CD4-positive, alpha-beta T cell (primary cell): ENCODE measurements around the gene GCC2. TPM values are rescaled to one million over a fixed set of nuclear protein-coding genes. Genes with fewer than 3 reads are reported as not detected.
A peak's percentile ranks its signal among the peaks of the same experiment; 100 is the strongest.

Experiments used
- ATAC-seq: fragments of 200-7000 bp; cut with Tn5 transposase; one replicate; pipeline ENCODE4 v1.10.0; 2022; ENCODE audit warnings: mild to moderate bottlenecking; ENCODE audit not compliant: poor library complexity
- CTCF ChIA-PET: fragments of 350-600 bp; sonication (Branson Sonifier 250); formaldehyde crosslinking; loops from one replicate; lab custom pipeline; 2021; ENCODE audit warnings: antibody characterized with exemption, inconsistent platforms; lab: Charles Lee
- POLR2A ChIA-PET: fragments of 350-600 bp; sonication (Branson Sonifier 250); formaldehyde crosslinking; loops from one replicate; lab custom pipeline; 2021; ENCODE audit warnings: antibody characterized with exemption, inconsistent platforms; lab: Charles Lee
- DNase-seq, 14 experiments: peaks; one replicate each; pipeline ENCODE4 v3.0.0-alpha.2; 2013 to 2020; ENCODE audit warnings: mixed read lengths in 2 of 14
- H3K27ac ChIP-seq, 2 donors: one replicate each; pipeline versions ENCODE4 v1.5.1 to v1.7.0; 2013; ENCODE audit warnings: low read length in 2 of 2, low read depth in 1 of 2, mild to moderate bottlenecking in 1 of 2
- H3K27me3 ChIP-seq, 2 experiments: 1 replicate in 1 of 2; 2 replicates in 1 of 2; pipeline versions ENCODE4 v1.6.1 to v1.7.0; 2013; ENCODE audit warnings: low read length in 2 of 2, control low read depth in 1 of 2, mild to moderate bottlenecking in 1 of 2, moderate library complexity in 1 of 2; ENCODE audit not compliant: insufficient read depth in 2 of 2, control insufficient read depth in 1 of 2
- H3K36me3 ChIP-seq: one replicate; pipeline ENCODE4 v1.6.1; 2013; ENCODE audit warnings: low read length, control low read depth; ENCODE audit not compliant: insufficient read depth
- H3K4me1 ChIP-seq: one replicate; pipeline ENCODE4 v1.6.1; 2013; ENCODE audit warnings: low read length, control low read depth; ENCODE audit not compliant: insufficient read depth
- H3K4me3 ChIP-seq: one replicate; pipeline ENCODE4 v1.5.1; 2013; ENCODE audit warnings: mild to moderate bottlenecking, low read length, moderate library complexity
- H3K9me3 ChIP-seq, 2 experiments: 1 replicate in 1 of 2; 2 replicates in 1 of 2; pipeline versions ENCODE4 v1.6.1 to v1.7.0; 2013; ENCODE audit warnings: low read length in 2 of 2, mild to moderate bottlenecking in 2 of 2, control low read depth in 1 of 2, moderate library complexity in 1 of 2; ENCODE audit not compliant: control insufficient read depth in 1 of 2, insufficient read depth in 1 of 2
- H3K27ac Mint-ChIP-seq: one replicate; pipeline ENCODE4 v1.8.0; 2020; ENCODE audit warnings: mixed read lengths
- H3K27me3 Mint-ChIP-seq: one replicate; pipeline ENCODE4 v1.8.0; 2021; ENCODE audit warnings: mixed read lengths
- H3K36me3 Mint-ChIP-seq: one replicate; pipeline ENCODE4 v1.8.0; 2021; ENCODE audit warnings: low read depth, mixed read lengths
- H3K4me1 Mint-ChIP-seq: one replicate; pipeline ENCODE4 v1.8.0; 2021; ENCODE audit warnings: low read depth, mixed read lengths
- H3K4me3 Mint-ChIP-seq: one replicate; pipeline ENCODE4 v1.8.0; 2020; ENCODE audit warnings: mild to moderate bottlenecking, mixed read lengths
- H3K9me3 Mint-ChIP-seq: one replicate; pipeline ENCODE4 v1.8.0; 2020; ENCODE audit warnings: mixed read lengths
- intact Hi-C, 2 experiments: fragments of 100-400 bp; cut with DNase I in 1 of 2; cut with micrococcal nuclease in 1 of 2; formaldehyde crosslinking; loops; one replicate each; pipeline versions ENCODE4 v1.15.1 to v1.9.0; 2023 to 2025; cut with DNase I, micrococcal nuclease
- polyA plus RNA-seq, 2 donors: library from polyadenylated mRNA; unstranded; fragments of 120-200 nt; gene quantifications; one replicate each; pipeline ENCODE4 v1.2.1, GENCODE V29; 2013
- total RNA-seq, 174 experiments: library from RNA in 2 of 174; stranded (reverse) in 2 of 174; gene quantifications; one replicate each; pipeline ENCODE4 v1.2.3 and lab custom pipeline; 2021 to 2026
- TF ChIP-seq, protein P1 (sequence below): fragments of 200-600 bp; IDR thresholded peaks from one replicate; pipeline ENCODE4 v1.8.0; 2022; ENCODE audit warnings: antibody characterized with exemption, mild to moderate bottlenecking

Gene GCC2, protein sequence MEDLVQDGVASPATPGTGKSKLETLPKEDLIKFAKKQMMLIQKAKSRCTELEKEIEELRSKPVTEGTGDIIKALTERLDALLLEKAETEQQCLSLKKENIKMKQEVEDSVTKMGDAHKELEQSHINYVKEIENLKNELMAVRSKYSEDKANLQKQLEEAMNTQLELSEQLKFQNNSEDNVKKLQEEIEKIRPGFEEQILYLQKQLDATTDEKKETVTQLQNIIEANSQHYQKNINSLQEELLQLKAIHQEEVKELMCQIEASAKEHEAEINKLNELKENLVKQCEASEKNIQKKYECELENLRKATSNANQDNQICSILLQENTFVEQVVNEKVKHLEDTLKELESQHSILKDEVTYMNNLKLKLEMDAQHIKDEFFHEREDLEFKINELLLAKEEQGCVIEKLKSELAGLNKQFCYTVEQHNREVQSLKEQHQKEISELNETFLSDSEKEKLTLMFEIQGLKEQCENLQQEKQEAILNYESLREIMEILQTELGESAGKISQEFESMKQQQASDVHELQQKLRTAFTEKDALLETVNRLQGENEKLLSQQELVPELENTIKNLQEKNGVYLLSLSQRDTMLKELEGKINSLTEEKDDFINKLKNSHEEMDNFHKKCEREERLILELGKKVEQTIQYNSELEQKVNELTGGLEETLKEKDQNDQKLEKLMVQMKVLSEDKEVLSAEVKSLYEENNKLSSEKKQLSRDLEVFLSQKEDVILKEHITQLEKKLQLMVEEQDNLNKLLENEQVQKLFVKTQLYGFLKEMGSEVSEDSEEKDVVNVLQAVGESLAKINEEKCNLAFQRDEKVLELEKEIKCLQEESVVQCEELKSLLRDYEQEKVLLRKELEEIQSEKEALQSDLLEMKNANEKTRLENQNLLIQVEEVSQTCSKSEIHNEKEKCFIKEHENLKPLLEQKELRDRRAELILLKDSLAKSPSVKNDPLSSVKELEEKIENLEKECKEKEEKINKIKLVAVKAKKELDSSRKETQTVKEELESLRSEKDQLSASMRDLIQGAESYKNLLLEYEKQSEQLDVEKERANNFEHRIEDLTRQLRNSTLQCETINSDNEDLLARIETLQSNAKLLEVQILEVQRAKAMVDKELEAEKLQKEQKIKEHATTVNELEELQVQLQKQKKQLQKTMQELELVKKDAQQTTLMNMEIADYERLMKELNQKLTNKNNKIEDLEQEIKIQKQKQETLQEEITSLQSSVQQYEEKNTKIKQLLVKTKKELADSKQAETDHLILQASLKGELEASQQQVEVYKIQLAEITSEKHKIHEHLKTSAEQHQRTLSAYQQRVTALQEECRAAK (N-terminal part only)
- total RNA-seq (100 to 1,000 TPM; 134 to 141 TPM), total RNA-seq (lab: John Stamatoyannopoulos, UW) (74.4 to 468 (median 287) reads per million in 172 experiments)
- 65.0 TPM for polyA plus RNA-seq (2013, experiment 1 of 2)
- polyA plus RNA-seq (2013, experiment 2 of 2), result 108 TPM

DNA sequence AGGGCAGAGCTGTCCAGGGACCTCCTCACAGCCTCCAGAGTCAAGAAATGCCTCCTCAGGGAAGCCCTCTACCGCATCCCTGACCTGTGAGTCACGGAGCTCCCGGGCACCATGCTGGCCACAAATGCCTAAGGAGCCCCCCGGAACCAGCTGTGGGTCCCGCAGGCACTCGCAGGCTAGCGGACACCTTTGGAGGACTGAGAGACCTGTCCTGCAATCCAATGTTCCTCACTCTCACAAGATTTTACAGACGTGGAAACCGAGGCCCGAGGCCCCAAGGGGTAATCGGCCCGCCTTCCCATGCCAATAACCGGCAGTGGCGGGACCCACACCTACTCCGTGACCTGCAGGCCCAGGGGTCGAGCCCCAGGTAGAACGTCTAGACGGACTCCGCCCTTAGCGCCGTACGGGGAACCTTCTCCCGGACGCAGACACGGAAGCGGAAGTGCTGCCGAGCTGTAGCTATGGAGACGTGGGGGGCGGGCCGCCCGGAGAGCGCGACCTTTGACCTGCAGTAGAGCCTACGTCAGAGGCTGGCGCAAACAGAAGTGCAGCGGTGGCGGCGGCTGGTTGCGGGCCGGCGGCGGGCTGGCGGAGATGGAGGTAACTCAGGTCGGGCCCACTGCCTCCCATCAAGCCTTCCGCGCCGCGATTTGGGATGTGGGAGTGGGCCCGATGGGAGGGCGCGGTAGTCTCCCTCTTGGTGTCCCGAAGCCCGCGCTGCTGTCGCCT is at the start of gene GCC2:
Gene GCC2, plus strand, starts transcription at position 529 of the 732 bp plus-strand sequence. Its CDS starts 69 bp downstream, at position 598.
- peaks cover 24% of the 10 kb centered on the region for H3K4me1 ChIP-seq
- H3K27ac ChIP-seq, result peak within 1 kb of the TSS; percentile 88 to 97
- ChIA-PET CTCF (no interaction called here), POLR2A (interaction anchor here (1.0 to 1.7 kb wide), 5 partner anchors 21 to 270 kb away, joined by 3 to 9 read pairs (median 5); partner anchors contain the start of genes LIMS1 and RANBP2)
- ATAC-seq (peak; percentile 93), DNase-seq (peak; percentile 94 to 98 (median 96))
- no peaks in the 10 kb centered on the region for H3K27me3 ChIP-seq
- H3K36me3 ChIP-seq, result peaks cover 31% of the 10 kb centered on the region
- H3K4me1 Mint-ChIP-seq, result peaks cover 50% of the 10 kb centered on the region
- intact Hi-C loops, result loop anchor here in 1 of 2 experiments (2.0 to 5.0 kb wide), 3 partner anchors 86 to 1763 kb away; partner anchors contain the start of genes LIMS1, MTLN and RANBP2
- peak within 1 kb of the TSS; percentile 88 for H3K4me3 ChIP-seq
- H3K27me3 Mint-ChIP-seq, result no peaks in the 10 kb centered on the region
- peaks cover 52% of the 10 kb centered on the region for H3K36me3 Mint-ChIP-seq
- no peaks in the 10 kb centered on the region for H3K9me3 ChIP-seq
- H3K4me3 Mint-ChIP-seq, result peak within 1 kb of the TSS; percentile 97
- TF ChIP-seq, protein P1, sequence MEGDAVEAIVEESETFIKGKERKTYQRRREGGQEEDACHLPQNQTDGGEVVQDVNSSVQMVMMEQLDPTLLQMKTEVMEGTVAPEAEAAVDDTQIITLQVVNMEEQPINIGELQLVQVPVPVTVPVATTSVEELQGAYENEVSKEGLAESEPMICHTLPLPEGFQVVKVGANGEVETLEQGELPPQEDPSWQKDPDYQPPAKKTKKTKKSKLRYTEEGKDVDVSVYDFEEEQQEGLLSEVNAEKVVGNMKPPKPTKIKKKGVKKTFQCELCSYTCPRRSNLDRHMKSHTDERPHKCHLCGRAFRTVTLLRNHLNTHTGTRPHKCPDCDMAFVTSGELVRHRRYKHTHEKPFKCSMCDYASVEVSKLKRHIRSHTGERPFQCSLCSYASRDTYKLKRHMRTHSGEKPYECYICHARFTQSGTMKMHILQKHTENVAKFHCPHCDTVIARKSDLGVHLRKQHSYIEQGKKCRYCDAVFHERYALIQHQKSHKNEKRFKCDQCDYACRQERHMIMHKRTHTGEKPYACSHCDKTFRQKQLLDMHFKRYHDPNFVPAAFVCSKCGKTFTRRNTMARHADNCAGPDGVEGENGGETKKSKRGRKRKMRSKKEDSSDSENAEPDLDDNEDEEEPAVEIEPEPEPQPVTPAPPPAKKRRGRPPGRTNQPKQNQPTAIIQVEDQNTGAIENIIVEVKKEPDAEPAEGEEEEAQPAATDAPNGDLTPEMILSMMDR, result no peak
- peak within 1 kb of the TSS; percentile 97 for H3K27ac Mint-ChIP-seq
- H3K9me3 Mint-ChIP-seq, result no peaks in the 10 kb centered on the region

GRCh38 chr2:108399479-108399878 is 49.5 kb upstream of the GCC2 start:
- ATAC-seq (no peak), DNase-seq (no peak)
- Histone ChIP-seq H3K36me3 (no peaks in the 10 kb centered on the region), H3K4me3 (no peak overlapping the region), H3K27me3 (no peaks in the 10 kb centered on the region), H3K4me1 (no peaks in the 10 kb centered on the region), H3K9me3 (peaks cover 20 to 23% of the 10 kb centered on the region in 2 experiments), H3K27ac (no peak overlapping the region)
- TF ChIP-seq, protein P1, result no peak
- Mint-ChIP-seq H3K9me3 (peaks cover 23% of the 10 kb centered on the region), H3K4me1 (no peaks in the 10 kb centered on the region), H3K27ac (no peak overlapping the region), H3K27me3 (peaks cover 15% of the 10 kb centered on the region), H3K36me3 (peaks cover 33% of the 10 kb centered on the region), H3K4me3 (no peak overlapping the region)
- intact Hi-C loops, result no loop called here
- POLR2A ChIA-PET, result no interaction called here
- CTCF ChIA-PET, result no interaction called here
